MCF 10A (cell line): ENCODE results near the gene CAPZB. TPM values are rescaled to one million over a fixed set of nuclear protein-coding genes. Genes with fewer than 3 reads are reported as not detected.

ENCODE experiments used
- BruUV-seq: library from RNA; stranded (reverse); fragments of 400-500 nt; replicated peaks from 2 replicates; lab custom pipeline; 2021; lab: Mats Ljungman, UMichigan
- CTCF ChIA-PET: fragments of 300-600 bp; sonication (Branson Sonifier 250); formaldehyde crosslinking; extraction: SDS; loops from one replicate; lab custom pipeline; 2021; ENCODE audit warnings: antibody characterized with exemption, inconsistent platforms; lab: Yijun Ruan, JAX
- POLR2A ChIA-PET: fragments of 300-600, 350-650 bp; sonication (Branson Sonifier 250); formaldehyde crosslinking; extraction: SDS; loops from one replicate; lab custom pipeline; 2020; ENCODE audit warnings: antibody characterized with exemption, inconsistent platforms; lab: Yijun Ruan, JAX
- DNase-seq: peaks from one replicate; pipeline ENCODE4 v3.0.0-alpha.2; 2018; ENCODE audit not compliant: unreplicated experiment
- H3K27ac Mint-ChIP-seq: one replicate; pipeline ENCODE4 v1.8.0; 2022; ENCODE audit warnings: mild to moderate bottlenecking, low read depth, mixed read lengths; ENCODE audit not compliant: unreplicated experiment
- H3K27me3 Mint-ChIP-seq: one replicate; pipeline ENCODE4 v1.8.0; 2022; ENCODE audit warnings: mixed read lengths; ENCODE audit not compliant: insufficient read depth, unreplicated experiment
- H3K36me3 Mint-ChIP-seq: one replicate; pipeline ENCODE4 v1.8.0; 2022; ENCODE audit warnings: mild to moderate bottlenecking, moderate library complexity, mixed read lengths; ENCODE audit not compliant: insufficient read depth, unreplicated experiment
- H3K4me1 Mint-ChIP-seq: one replicate; pipeline ENCODE4 v1.8.0; 2022; ENCODE audit warnings: mixed read lengths; ENCODE audit not compliant: insufficient read depth, unreplicated experiment
- H3K4me3 Mint-ChIP-seq: one replicate; pipeline ENCODE4 v1.8.0; 2022; ENCODE audit warnings: mild to moderate bottlenecking, moderate library complexity, mixed read lengths; ENCODE audit not compliant: unreplicated experiment
- H3K9me3 Mint-ChIP-seq: one replicate; pipeline ENCODE4 v1.8.0; 2022; ENCODE audit warnings: mixed read lengths; ENCODE audit not compliant: unreplicated experiment
- intact Hi-C: fragments of 100-400 bp; cut with micrococcal nuclease; formaldehyde crosslinking; loops from 2 replicates; pipeline ENCODE4 v1.14.1; 2022
- total RNA-seq: library from RNA; stranded (reverse); gene quantifications from 2 replicates; pipeline ENCODE4 v1.2.3, GENCODE V29; 2022
- TF ChIP-seq, protein P1 (sequence below): fragments of 200-600 bp; IDR thresholded peaks from one replicate; pipeline ENCODE4 v1.8.0; 2022; ENCODE audit warnings: antibody characterized with exemption, mild to moderate bottlenecking; ENCODE audit not compliant: unreplicated experiment

The CAPZB gene
- total RNA-seq, 1 experiment from 2014 or later = 252 TPM

DNA sequence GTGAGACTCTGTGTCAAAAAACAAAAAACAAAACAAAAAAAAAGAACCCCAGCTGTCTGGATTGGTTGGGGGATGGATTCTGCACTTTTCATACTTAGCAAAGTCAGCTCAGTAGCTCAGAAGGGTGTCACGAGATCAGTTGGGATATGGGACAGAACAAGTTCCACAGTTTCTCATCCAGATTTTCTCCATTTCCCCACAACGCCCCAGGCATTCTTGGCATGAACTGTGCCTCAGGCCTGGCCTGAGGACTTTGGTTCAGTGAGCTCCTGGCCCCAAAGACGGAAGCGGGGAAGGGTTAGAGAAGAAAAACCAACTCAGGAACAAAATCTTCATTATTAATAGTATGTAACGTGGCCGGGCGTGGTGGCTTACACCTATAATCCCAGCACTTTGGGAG, 175.3 kb downstream of the CAPZB start:
- DNase-seq = no peak
- intact Hi-C loops = no loop called here
- Mint-ChIP-seq H3K27me3 (no peaks in the 10 kb centered on the region), H3K36me3 (peaks cover 25% of the 10 kb centered on the region), H3K4me1 (peaks cover 27% of the 10 kb centered on the region), H3K9me3 (no peaks in the 10 kb centered on the region), H3K27ac (no peak overlapping the region), H3K4me3 (no peak overlapping the region)
- no TSS peak for BruUV-seq
- POLR2A ChIA-PET = interaction anchor here (0.6 to 3.9 kb wide), 3 partner anchors 14 to 166 kb away, joined by 3 to 24 read pairs (median 3); partner anchors contain the start of genes EMC1 and MRTO4
- CTCF ChIA-PET = interaction anchor here (0.7 kb wide), 1 partner anchor 170 kb away, joined by 3 read pairs; no protein-coding TSS in a partner anchor
- TF ChIP-seq, protein P1, sequence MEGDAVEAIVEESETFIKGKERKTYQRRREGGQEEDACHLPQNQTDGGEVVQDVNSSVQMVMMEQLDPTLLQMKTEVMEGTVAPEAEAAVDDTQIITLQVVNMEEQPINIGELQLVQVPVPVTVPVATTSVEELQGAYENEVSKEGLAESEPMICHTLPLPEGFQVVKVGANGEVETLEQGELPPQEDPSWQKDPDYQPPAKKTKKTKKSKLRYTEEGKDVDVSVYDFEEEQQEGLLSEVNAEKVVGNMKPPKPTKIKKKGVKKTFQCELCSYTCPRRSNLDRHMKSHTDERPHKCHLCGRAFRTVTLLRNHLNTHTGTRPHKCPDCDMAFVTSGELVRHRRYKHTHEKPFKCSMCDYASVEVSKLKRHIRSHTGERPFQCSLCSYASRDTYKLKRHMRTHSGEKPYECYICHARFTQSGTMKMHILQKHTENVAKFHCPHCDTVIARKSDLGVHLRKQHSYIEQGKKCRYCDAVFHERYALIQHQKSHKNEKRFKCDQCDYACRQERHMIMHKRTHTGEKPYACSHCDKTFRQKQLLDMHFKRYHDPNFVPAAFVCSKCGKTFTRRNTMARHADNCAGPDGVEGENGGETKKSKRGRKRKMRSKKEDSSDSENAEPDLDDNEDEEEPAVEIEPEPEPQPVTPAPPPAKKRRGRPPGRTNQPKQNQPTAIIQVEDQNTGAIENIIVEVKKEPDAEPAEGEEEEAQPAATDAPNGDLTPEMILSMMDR = no peak

DNA sequence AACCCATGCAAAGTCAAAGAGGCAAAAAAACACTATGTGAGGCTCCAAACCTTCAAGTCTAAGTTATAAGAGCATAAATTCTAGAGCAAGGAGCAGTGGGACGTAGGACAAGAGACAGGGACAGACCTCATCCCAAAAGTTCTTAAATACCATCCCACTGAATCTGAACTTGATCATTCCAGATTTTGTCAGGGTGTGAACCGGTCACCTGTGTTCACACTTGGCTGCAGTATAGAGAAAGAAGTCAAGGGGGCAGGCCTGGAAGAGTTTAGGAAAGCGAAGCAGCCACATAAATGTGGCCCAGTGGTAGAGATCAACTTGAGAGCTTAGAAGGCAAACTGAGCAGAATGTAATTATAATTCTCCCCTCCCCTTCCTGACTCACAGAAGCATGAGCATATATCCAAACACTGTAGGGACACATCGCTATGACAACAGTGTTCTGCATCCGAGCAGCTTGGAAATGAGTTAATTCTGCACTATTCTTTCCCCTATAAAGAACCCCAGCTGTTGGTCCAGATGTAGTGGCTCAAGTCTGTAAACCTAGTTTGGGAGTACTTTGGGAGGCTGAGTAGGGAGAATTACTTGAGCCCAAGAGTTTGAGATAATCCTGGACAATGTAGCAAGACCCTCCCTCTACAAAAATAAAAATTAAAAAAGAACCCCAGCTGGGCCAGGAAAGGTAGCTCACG, 176.1 kb downstream of the CAPZB start:
- CTCF ChIA-PET = no interaction called here
- H3K27ac Mint-ChIP-seq = no peak overlapping the region
- BruUV-seq = no TSS peak
- H3K4me1 Mint-ChIP-seq = peaks cover 27% of the 10 kb centered on the region
- peaks cover 33% of the 10 kb centered on the region for H3K36me3 Mint-ChIP-seq
- intact Hi-C loops = no loop called here
- POLR2A ChIA-PET = interaction anchor here (0.5 kb wide), 1 partner anchor 351 kb away, joined by 4 read pairs; no protein-coding TSS in a partner anchor
- no peaks in the 10 kb centered on the region for H3K9me3 Mint-ChIP-seq
- H3K4me3 Mint-ChIP-seq = no peak overlapping the region
- no peak for DNase-seq
- H3K27me3 Mint-ChIP-seq = no peaks in the 10 kb centered on the region
- TF ChIP-seq, protein P1 = no peak

DNA sequence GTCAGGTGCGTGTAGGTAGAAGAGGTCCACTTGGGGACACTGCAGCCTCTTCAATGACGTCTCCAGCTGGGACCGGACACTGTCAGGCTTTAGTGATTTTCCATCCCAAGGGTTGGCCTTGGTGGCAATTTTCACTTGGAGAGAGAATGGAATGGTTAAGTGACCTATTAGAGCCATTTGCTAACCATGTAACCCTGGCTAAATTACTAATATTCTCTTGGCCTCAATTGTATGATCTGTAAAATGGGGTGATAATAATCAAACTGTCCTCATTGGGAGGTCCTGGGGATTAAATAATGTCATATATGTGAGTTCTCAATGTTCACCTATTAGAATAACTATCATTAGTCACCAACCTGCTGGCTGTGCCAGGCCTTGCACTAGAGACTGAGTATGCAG, 176.8 kb downstream of the CAPZB start:
- DNase-seq = no peak
- H3K27ac Mint-ChIP-seq = no peak overlapping the region
- ChIA-PET CTCF (interaction anchor here (0.6 kb wide), 1 partner anchor 35 kb away, joined by 3 read pairs; no protein-coding TSS in a partner anchor), POLR2A (no interaction called here)
- no peak overlapping the region for H3K4me3 Mint-ChIP-seq
- no TSS peak for BruUV-seq
- intact Hi-C loops = no loop called here
- peaks cover 24% of the 10 kb centered on the region for H3K4me1 Mint-ChIP-seq
- TF ChIP-seq, protein P1 = no peak
- H3K27me3 Mint-ChIP-seq = no peaks in the 10 kb centered on the region
- H3K9me3 Mint-ChIP-seq = no peaks in the 10 kb centered on the region
- H3K36me3 Mint-ChIP-seq = peaks cover 40% of the 10 kb centered on the region

DNA sequence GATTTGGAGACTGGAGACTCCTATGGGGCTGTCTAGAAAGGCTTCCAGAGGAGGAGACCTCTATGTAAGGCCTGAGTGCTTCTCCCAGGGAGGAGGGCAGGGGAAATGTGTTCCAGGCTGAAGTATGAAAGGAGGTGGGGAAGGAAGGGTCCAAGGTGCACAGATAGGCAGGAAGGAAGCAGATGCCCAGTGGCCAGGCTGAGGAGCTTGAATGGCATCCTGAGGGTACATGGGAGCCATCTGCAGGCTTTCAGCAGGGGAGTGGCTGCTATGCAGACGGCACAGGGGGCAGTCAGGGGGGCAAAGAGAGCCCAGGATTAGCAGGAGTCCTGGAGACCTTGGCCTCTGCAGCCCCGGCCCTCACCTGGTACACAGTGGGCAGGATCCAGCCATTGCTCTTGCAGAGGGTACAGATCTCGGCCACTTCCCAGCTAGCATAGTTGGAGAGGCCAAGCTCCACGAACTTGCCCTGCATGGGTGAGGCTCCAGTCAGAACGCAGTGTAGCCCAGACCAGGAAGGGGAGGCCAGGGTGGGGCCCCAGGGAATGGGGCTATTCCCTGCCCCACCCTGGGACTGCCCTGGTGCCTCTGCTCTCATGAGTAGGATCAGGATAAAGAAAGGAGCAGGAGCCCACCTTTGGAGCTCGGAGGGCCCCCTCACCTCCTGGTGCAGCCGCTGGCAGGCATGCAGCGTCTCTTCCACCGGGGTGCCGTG, 177.4 kb downstream of the CAPZB start:
- H3K4me1 Mint-ChIP-seq = peaks cover 19% of the 10 kb centered on the region
- no peaks in the 10 kb centered on the region for H3K27me3 Mint-ChIP-seq
- H3K27ac Mint-ChIP-seq = no peak overlapping the region
- intact Hi-C loops = no loop called here
- ChIA-PET POLR2A (no interaction called here), CTCF (interaction anchor here (0.6 kb wide), 1 partner anchor 35 kb away, joined by 3 read pairs; no protein-coding TSS in a partner anchor)
- TF ChIP-seq, protein P1 = no peak
- no peaks in the 10 kb centered on the region for H3K9me3 Mint-ChIP-seq
- H3K36me3 Mint-ChIP-seq = peaks cover 46% of the 10 kb centered on the region
- DNase-seq = no peak
- H3K4me3 Mint-ChIP-seq = no peak overlapping the region
- no TSS peak for BruUV-seq
